GM19099 (cell line): ENCODE data around the gene RNF11.

Source experiments
- POLR2A ChIP-seq: IDR thresholded peaks from 3 replicates; pipeline ENCODE4 v1.6.1; 2011; ENCODE audit warnings: low read depth; ENCODE audit not compliant: insufficient read length; ENCODE audit errors: extremely low read depth

RNF11 gene

DNA sequence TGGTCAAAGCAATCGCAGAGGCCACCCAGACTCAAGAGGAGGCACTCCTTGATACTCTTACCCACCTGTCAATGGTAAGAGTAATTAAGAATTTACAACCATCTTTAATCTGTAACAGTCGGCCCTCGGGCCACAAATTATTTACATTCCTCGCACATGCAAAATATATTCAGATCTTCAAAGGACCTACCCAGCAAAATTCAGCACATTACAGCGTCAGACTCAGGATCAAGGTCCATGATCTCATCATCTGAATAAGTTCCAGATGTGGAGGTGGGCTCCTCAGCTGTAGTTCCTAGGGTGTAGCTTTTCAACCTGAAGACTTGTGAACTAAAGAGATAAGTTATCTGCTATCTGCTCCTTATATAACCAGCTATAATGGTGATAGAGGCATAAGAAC lies 17.1 kb upstream of the RNF11 start:
- no peak for TF ChIP-seq POLR2A

DNA sequence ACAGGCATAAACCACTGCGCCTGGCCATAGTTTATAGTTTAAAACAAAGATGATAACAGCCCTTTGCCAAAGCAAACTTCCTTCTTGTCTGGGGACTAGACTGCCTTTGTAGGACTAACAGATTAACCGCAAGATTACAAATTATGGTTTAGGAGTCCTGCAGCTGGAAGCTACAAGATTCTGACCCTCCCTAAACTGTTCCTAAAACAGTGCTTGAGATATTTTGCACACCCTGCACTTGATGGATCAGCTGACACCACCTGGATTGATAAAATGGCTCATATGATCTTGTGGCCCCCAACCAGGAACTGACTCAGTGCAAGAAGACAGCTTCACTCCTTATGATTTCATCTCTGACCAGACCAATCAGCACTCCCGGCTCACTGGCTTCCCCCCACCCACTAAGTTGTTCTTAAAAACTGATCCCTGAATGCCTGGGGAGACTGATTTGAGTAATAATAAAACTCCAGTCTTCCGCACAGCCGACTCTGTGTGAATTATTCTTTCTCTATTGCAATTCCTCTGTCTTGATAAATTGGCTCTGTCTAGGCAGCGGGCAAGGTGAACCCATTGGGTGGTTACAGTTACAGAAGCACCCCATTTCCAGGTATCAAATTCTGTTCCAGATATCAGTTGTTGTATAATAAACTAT lies 13.8 kb upstream of the RNF11 start:
- TF ChIP-seq POLR2A = no peak

DNA sequence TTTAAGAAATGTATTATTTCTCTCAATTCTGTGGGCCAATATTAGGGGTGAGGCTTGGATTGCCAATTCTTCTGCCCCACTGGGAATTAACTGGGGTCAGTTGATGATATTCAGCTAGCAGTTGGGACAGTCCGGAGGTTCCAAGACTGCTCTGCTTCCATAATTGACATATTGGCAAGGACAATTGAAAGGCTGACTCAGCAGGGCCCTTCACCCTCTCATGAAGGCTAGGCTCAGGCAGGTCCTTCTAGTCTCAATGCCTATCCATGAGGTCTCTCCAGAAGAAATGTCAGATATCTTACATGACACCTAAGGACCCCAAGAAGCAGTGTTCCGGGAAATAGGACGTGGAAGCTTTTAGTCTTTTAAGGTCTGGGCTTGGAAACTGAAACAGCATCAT lies 13.3 kb upstream of the RNF11 start:
- TF ChIP-seq POLR2A = no peak

DNA sequence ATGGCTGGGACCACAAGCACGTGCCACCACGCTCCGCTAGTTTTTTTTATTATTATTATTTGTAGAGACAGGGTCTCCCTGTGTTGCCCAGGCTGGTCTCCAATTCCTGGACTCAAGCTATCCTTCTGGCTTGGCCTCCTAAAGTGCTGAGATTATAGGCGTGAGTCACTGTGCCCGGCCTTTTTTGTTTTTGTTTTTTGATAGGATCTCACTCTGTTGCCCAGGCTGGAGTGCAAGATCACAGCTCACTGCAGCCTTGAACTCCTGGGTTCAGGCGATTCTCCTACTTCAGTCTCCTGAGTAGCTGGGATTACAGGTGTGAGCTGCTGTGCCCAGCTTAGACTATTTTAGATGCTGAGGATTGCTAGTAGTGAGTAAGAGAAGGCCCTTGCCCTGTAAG lies 11.8 kb upstream of the RNF11 start:
- TF ChIP-seq POLR2A = no peak

DNA sequence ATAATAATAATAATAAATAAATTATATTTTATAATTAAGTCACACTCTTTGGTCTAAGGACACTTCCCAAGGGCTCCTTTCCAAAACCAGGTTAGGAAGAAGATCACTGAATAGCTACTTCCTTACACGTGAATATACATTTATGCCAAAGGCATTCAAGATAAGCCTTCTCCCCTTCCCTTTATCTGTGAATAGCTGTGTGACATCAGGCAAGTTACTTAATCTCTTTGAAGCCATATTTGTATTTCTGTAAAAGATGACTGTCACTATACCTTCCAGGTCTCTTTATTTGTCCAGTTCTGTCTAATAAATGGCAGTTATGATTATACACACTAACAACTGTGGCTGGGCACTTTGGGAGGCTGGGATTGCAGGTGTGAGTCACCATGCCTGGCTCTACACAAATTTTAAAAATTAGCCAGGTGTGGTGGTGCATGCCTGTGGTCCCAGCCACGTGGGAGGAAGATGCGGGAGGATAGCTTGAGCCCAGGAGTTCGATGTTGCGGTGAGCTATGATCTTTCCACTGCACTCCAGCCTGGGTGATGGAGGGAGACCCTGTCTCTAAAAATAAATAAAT lies 5.5 kb upstream of the RNF11 start:
- no peak for TF ChIP-seq POLR2A

DNA sequence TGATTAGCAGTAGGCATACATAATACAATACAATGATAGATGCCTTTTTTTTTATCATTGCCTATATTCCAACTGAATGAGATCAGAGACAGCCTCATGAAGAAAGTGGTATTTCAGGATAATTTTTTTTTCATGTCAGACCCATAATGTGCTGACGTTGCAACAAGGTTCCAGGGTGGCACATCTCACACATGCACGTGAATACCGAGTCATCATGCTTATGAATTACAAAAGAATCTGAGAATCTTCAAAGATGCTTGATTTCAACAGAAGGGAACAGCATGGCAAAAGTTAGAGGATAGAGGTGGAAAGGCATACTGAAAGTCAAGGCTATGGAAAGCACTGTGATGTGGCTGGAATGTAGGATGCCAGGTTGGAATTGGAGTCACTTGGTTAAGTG lies 5.0 kb upstream of the RNF11 start:
- TF ChIP-seq POLR2A = no peak

DNA sequence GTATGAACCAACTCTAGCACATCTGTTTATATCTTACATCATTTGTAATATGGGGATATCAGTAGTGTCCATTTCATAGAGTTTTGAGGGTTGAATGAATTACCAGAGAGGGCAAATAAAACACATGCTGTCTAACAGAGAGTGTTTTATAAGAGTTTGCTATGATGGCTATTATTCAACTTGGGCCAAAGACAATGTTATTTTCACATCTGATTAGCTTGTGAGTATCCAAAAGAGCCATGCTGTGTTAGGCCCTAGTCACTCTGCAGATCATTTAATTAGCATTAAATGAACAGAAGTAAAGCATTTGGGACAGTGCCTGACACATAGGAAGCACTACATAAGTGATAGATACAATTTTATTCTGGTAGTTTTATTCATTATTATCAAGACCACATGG lies 4.2 kb upstream of the RNF11 start:
- TF ChIP-seq POLR2A = no peak

DNA sequence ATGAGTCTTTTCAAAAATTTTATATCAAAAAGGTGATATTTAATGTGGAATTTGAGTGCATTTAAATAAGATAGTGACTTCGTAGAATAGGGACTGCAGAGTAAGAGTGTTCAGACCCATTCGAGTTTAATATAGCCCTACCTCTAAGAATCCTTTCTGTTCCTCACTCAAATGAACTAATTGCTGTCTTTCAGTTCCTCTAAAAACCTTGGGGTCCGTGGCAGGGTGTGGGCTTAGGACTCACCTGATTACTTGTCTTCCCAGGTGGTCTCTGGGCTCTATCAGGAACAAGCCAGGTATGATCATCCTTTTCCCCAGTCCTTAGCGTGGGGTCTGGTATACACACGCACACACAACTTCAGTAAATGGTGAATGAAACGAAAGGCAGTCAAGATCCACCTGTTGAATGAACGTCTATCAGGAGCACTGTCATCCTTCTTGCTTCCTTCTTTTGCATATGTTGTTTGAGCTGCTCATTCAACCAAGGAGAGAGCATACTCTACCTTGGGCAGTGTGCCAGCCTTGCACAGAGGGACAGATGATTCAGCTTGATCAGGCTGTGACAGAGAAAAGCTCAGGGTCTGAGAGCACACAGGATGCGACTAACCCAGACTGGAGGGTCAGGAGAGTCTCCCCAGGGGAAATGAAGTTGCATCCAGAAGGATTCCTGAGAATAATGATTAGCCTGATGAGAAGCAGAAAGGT lies 1.2 kb upstream of the RNF11 start:
- TF ChIP-seq POLR2A = peak; percentile 41

DNA sequence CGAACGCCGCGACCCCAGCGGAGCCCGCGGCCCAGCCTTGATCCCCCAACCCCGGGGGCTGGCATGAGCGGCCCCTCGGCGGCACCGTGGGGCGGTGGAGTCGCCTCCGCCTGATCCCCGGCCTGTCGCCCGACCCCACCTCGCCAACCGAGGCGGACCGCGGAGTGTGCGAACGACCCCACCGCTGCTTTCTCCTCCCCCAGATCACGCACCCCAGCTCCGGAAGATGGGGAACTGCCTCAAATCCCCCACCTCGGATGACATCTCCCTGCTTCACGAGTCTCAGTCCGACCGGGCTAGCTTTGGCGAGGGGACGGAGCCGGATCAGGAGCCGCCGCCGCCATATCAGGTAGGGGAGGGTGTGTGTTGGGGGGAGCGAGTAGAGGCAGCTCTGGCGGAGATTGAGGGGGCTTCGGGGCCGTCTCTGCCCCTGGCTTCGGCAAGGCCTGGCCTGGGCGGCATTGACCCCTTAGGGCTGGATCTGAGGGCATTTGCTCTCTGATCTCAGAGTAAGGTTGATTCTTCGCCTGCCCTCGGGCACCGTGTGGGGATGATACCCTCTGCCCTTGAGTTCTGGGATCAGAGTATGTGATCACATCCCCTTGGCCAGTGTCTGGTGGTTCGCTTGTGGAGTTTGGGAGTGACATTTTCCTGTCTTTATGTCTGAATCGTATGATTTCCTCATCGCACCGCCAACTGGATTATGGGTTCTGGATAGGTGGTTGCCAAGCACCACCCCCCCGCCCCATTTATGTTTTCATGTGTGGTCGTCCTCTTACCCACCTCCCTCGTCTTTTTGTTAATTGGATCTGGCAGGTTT lies 668 bp downstream of the RNF11 start:
- no peak for TF ChIP-seq POLR2A

DNA sequence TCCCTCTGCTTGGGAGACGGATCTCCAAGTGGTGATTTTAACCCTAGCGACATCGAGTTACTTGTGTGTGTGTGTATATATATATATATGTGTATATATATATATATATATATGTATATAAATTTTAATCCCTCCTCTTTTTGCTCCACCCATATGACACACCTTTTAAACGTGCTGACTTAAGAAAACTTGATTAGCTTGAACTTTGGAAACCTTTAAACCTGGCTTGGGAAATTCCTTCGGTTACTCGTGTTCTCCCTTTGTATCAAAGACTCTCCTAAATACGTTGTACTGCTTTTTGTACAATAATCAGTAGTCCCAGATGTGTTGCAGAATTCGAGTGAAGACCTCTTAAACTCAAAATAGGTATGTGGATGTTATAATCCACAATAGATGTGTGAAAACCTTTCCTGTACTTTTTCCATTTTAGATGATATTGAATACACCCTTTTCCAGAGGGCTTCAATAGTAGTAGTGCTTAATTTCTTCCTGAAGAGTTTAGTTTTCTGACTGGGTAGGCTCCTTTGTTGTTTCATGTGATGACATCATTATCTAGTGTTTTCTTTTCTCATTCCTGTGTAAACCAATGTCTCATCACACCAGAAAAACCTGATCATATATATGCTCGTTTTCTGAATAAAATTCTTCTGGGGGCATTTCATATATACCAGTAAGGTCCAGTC lies 1.4 kb downstream of the RNF11 start:
- TF ChIP-seq POLR2A = no peak

DNA sequence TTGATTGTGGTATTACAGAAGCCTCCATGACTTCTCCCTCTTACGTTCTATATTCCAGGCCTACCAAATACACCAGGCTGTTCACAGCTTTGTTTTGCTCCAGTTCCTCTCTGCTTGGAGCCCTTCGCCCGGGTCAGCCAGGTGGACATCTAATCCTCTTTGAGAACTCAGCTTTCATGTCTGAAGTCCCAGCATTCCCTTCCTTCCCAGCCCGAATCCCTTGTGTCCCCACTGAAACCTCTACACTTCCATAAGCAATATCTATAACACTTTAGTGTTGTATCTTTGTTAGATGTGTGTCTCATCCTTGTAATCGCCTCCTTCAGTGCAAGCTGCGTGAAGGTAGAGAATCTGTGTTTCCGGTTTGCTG lies 1.9 kb downstream of the RNF11 start:
- TF ChIP-seq POLR2A = no peak

DNA sequence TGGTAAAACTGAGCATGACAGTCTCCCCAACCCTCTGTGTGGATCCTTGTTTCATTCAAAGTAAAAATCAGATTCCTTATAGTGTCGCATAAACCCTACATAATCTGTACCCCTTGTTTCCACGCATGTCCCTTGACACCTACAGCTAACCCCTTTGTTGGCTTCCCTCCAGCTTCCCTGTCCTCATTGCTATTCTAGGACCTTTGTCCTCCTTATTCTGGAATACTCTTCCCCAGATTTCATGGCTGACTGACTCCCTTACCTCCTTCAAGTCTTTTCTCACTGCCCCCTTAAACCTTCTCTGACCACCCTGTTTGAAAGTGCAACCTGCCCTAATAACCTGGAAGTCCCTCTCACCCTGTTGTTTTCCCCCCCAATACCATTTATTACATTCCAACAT lies 4.0 kb downstream of the RNF11 start:
- no peak for TF ChIP-seq POLR2A

DNA sequence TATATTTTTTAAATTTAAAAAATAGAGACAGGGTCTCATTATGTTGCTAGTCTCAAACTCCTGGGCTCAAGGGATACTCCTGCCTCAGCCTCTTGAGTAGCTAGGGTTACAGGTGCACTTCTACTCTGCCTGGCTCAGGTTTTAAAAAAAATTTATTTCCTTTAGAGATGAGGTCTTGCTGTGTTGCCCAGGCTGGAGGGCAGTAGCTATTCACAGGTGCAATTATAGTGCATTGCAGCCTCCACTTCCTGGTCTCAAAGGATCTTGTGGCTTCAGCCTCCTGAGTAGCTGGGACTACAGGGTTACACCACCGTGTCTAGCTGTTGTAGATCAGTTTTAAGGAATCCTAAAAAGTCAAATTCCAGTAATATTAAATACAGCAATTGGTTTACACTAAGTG lies 5.0 kb downstream of the RNF11 start:
- no peak for TF ChIP-seq POLR2A

DNA sequence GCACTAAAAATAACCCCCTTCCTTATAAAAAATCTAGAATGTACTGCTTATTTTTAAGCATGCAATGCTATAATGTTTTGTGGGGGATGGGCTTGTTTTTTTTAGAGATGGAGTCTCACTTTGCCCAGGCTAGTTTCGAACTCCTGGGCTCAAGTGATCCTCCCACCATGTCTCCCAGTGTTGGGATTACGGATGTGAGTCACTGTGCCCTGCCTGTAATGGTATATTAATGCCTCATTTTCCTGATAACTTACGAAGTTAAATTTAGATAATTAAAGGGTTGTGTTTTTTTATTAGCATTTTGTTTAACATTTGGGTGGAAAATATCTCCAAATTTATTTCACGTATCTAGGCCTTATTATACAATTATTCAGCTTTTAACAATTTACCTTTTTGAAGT lies 6.5 kb downstream of the RNF11 start:
- no peak for TF ChIP-seq POLR2A

DNA sequence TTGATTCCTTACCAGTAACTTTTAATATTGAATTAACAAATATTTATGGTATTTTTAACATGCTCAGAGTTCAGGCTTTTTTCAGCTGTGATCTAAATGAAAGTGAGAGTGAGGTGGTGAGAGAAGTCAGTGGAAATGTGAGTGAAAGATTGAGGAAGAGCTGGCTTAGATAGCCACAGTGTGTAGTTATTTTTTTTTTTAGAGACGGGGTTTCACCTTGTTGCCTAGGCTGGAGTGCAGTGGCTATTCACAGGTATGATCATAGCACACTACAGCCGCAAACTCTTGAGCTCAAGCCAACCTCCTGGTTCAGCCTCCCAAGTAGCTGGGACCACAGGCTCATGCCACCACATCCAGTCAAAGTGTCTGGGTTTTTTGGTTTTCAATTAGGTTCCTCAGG lies 10.9 kb downstream of the RNF11 start:
- no peak for TF ChIP-seq POLR2A
